T-helper 22 cell (primary cell): ENCODE measurements around the gene CHMP5.

ENCODE experiments used
- DNase-seq: peaks from one replicate; pipeline ENCODE4 v3.0.0-alpha.2; 2020; ENCODE audit warnings: low read depth

The CHMP5 gene

DNA sequence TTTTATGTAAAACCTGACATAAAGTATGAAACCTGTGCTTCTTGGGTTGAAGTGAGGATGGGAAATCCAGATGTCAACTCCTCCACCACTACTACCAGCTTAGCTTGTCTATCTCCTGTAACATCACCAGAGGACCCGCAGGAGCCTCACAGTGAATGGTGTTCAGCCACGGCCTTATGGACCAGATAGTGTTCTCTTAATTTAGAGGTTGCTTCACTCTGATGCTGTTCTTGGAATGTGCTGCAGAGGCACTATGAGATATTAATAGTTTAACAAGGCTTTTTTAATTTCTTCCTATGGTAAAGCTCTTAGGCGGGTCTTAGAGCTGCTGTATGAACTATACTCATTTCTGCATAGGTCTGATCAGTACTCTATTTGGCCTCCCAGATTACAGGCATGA lies 53.4 kb downstream of the CHMP5 start:
- no peak for DNase-seq

DNA sequence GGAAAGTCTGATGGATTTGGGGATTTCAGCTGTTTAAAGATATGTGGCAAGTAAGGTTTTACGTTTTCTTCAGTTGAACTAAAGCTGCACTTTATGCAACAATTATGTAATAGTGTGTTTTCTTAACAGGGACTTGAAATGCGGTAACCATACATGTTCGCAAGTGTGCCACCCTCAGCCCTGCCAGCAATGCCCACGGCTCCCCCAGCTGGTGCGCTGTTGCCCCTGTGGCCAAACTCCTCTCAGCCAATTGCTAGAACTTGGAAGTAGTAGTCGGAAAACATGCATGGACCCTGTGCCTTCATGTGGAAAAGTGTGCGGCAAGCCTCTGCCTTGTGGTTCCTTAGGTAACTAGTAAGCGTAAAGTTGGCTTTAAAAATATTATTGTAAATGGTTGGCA lies 53.9 kb downstream of the CHMP5 start:
- no peak for DNase-seq

DNA sequence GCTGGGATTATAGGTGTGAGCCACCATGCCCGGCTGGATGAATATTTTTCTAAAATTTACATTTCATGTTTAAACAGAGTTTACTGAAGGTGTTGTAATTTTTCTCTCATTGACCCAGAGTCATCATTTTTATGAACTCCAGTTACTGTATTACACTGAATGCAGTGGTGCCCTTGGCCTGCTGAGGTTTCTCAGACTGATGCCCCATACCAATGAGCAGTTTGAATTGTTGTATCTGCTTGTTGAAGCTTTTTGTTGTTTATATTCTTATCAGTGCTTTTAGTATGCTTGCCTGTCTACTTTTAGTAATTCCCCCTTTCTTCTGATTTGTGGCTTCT lies 55.4 kb downstream of the CHMP5 start:
- DNase-seq: no peak

DNA sequence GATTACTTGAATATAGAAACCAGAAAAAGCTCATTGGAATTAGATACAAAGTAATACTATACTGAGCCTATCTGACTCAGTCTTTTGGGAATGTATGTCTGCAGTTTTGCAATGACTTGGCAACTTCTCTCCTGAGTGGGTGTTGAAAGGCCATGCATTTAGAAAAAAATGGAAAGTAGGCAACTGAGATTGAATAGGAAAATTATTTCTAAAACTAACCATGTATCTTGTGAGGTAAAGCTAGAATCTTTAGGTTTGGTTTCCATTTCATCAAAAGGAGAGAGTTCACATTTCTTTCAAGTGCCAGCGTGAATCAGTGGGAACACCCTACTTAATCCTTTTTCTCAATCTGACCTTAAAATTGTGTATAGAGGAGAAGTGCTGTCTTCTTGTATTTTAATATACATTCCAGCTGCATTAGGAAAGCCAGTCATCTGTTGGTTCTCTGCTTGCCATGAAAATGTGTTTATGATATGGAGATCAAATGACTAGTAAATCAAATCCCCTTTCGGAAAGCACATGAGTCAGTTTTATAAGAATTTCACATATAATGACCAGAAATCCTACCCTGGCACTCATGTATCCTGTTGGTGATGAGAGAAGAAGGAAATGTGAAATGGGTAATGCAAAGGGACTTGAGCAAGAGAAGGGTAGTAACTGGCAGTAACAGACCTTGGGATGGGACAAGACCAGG lies 55.9 kb downstream of the CHMP5 start:
- DNase-seq: no peak

DNA sequence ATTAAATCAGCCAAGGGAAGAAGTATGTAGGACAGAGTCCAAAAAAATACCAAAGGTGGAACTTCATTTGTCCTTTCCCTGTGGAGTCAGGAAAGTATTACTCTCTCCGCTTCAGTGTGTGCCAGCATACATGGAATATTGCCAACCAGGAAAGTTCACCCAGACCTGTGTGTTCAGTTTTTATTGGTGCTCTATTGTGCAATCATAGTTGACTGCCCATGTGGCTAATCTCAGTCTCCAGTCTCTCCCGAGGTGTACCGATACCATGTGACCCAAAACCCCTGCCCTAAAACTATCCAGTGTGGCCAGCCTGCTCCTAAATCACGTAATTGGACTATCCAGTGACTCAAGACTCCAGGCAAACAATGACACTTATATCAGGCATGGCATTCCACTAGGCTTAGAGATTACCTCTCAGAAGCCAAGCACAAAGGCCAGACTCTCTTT lies 64.3 kb downstream of the CHMP5 start:
- DNase-seq: no peak

DNA sequence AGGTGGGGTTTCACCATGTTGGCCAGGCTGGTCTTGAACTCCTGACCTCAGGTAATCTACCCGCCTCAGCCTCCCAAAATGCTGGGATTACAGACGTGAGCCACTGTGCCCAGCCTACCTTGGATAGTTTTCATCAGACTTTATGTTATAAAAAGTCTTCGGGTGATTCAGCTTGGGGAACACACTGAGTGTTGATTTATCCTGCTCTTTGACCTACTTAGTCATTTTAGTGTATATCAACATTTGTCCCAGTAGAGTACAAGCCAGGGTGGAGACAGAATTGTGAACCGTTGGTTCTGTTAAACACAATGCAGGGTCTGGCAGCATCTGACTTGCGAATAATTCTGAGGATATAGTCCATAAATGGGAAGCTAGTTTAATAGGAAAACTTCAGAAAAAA lies 65.1 kb downstream of the CHMP5 start:
- no peak for DNase-seq

DNA sequence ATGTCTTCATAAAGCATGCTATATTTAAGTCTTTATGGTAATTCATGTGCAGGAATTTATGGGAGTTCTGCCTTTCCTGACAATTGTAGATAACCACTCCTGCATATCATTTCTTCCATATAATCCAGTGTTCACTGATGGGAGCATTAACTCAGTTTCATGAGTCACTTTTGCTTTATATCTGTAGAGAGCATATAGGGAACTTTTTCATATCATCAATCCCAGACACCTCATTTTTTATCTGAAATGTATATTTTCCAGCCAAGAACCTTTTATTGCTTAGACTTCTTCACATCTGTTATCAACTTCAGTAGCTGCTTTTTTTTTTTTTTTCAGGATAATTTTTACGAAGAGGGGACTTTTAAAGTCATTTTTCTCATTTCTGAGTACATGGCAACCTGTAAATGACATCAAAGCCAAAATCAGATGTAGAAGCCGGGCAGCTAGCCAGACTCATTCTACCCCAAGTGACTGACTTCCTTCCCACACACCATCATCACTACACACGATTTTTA lies 66.6 kb downstream of the CHMP5 start:
- DNase-seq: no peak
